Esophagus muscularis mucosa (tissue), 4 donors: ENCODE data around the gene LPIN2. TPM values are rescaled to one million over a fixed set of nuclear protein-coding genes. Genes with fewer than 3 reads are reported as not detected.

Experiments used
- DNase-seq: peaks from one replicate; pipeline ENCODE4 v3.0.0-alpha.2; 2017; ENCODE audit errors: extremely low spot score
- H3K27ac ChIP-seq, 4 donors: fragments of 200-600 bp; sonication (generic); replicated peaks in 1 of 4; 1 replicate in 3 of 4; 2 replicates in 1 of 4; pipeline ENCODE4 v1.5.1; 2016 to 2019; ENCODE audit warnings: mild to moderate bottlenecking in 1 of 4
- H3K27me3 ChIP-seq, 4 donors: fragments of 200-600 bp; sonication (generic); one replicate each; pipeline versions ENCODE4 v1.5.1 to v1.6.0; 2016 to 2019
- H3K36me3 ChIP-seq, 4 donors: fragments of 200-600 bp; sonication (generic); one replicate each; pipeline ENCODE4 v1.5.1; 2016 to 2019
- H3K4me1 ChIP-seq, 4 donors: fragments of 200-600 bp; sonication (generic); one replicate each; pipeline ENCODE4 v1.5.1; 2016 to 2019
- H3K4me3 ChIP-seq, 4 donors: fragments of 200-600 bp; sonication (generic); 1 replicate in 2 of 4; 2 replicates in 2 of 4; pipeline ENCODE4 v1.5.1; 2016 to 2019; ENCODE audit warnings: mild to moderate bottlenecking in 4 of 4, moderate library complexity in 1 of 4
- H3K9me3 ChIP-seq, 4 donors: fragments of 200-600 bp; sonication (generic); 1 replicate in 3 of 4; 2 replicates in 1 of 4; pipeline ENCODE4 v1.5.1; 2016 to 2019
- CTCF ChIP-seq, 3 experiments: fragments of 200-600 bp in 2 of 3; fragments of 450-650 bp in 1 of 3; sonication (generic) in 2 of 3; IDR thresholded peaks; one replicate each; pipeline ENCODE4 v1.5.1; 2017 to 2019; ENCODE audit warnings: antibody characterized with exemption in 3 of 3, mild to moderate bottlenecking in 2 of 3, moderate library complexity in 1 of 3
- EP300 ChIP-seq: sonication (generic); formaldehyde crosslinking; IDR thresholded peaks from one replicate; pipeline ENCODE4 v1.6.1; 2017; ENCODE audit warnings: antibody characterized with exemption
- POLR2A ChIP-seq: fragments of 450-650 bp; IDR thresholded peaks from one replicate; pipeline ENCODE4 v1.6.1; 2017; ENCODE audit warnings: antibody characterized with exemption, moderate library complexity, mild to moderate bottlenecking, low read depth
- POLR2AphosphoS5 ChIP-seq, 2 donors: sonication (generic); formaldehyde crosslinking; IDR thresholded peaks; one replicate each; pipeline ENCODE4 v1.6.1; 2017; ENCODE audit warnings: antibody characterized with exemption in 2 of 2
- WGBS: methylation state at CpG from one replicate; pipeline ENCODE4 v1.1.5; 2018; 5-methylcytosine and 5-hydroxymethylcytosine counted together
- intact Hi-C: fragments of 100-400 bp; cut with DNase I; formaldehyde crosslinking; loops from one replicate; pipeline ENCODE4 v1.15.1; 2023
- total RNA-seq, 4 donors: library from RNA; depleted of rRNA; stranded (reverse); fragments of >200 nt; gene quantifications; one replicate each; pipeline versions ENCODE4 v1.1.0 to v1.2.1, GENCODE V29; 2016

Gene LPIN2
- total RNA-seq, 4 donors from 2014 or later: 15.4 to 26.9 (median 24.8) TPM

- DNase-seq: no peak
- intact Hi-C loops: no loop called here
- Histone ChIP-seq H3K27me3 (no peaks in the 10 kb centered on the region), H3K36me3 (no peaks in the 10 kb centered on the region), H3K4me3 (no peak overlapping the region), H3K27ac (peak overlapping the region; percentile 56 to 70 (median 62)), H3K9me3 (no peaks in the 10 kb centered on the region), H3K4me1 (peaks cover 55 to 69% (median 64%) of the 10 kb centered on the region in 4 donors)
- 61% methylated on average over 3 of the region's 3 CpGs for WGBS
- TF ChIP-seq CTCF (IDR thresholded peaks at IDR 0.05) (no peak), POLR2A (no peak), POLR2AphosphoS5 (IDR thresholded peaks at IDR 0.05) (no peak), EP300 (no peak)
Observed at GRCh38 chr18:2969695-2970094, 43.2 kb downstream of the LPIN2 start.

GRCh38 chr18:2968606-2969005 lies 44.3 kb downstream of the LPIN2 start:
- Histone ChIP-seq H3K4me3 (no peak overlapping the region), H3K27me3 (no peaks in the 10 kb centered on the region), H3K27ac (peak overlapping the region; percentile 16 to 52 (median 50)), H3K9me3 (no peaks in the 10 kb centered on the region), H3K4me1 (peaks cover 55 to 68% (median 62%) of the 10 kb centered on the region in 4 donors), H3K36me3 (no peaks in the 10 kb centered on the region)
- DNase-seq: no peak
- TF ChIP-seq EP300: no peak
- TF ChIP-seq CTCF (IDR thresholded peaks at IDR 0.05): no peak
- no peak for TF ChIP-seq POLR2A
- 88% methylated on average over 1 of the region's 1 CpG for WGBS
- intact Hi-C loops: no loop called here

DNA sequence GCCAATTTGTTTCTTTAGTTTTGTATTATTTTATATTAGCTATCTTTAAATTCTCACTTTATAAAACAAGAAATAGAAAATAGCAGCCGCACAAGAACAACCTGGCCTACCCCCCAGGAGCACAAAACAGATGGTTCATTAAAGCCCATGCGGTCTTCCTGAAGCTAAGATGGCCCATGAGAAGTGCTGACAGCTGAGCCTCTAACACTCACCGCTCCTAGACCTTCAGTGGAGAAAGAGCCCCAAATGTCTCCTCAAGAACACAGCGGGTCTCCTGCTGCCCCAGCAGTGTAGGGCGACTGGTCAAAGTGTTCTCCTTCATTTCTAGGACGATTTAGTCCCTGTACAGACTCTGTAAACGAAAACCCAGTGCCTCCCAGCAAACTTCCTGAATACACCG lies 45.1 kb downstream of the LPIN2 start:
- Histone ChIP-seq H3K27ac (peak overlapping the region; percentile 16 to 52 (median 50)), H3K27me3 (no peaks in the 10 kb centered on the region), H3K36me3 (no peaks in the 10 kb centered on the region), H3K4me3 (no peak overlapping the region), H3K4me1 (peaks cover 48 to 68% (median 61%) of the 10 kb centered on the region in 4 donors), H3K9me3 (no peaks in the 10 kb centered on the region)
- 66% methylated on average over 8 of the region's 8 CpGs for WGBS
- TF ChIP-seq CTCF (IDR thresholded peaks at IDR 0.05) (no peak), POLR2AphosphoS5 (IDR thresholded peaks at IDR 0.05) (no peak), POLR2A (no peak)
- no peak for DNase-seq
- intact Hi-C loops: no loop called here

GRCh38 chr18:2967357-2967756 lies 45.6 kb downstream of the LPIN2 start:
- Histone ChIP-seq H3K4me1 (peaks cover 44 to 64% (median 59%) of the 10 kb centered on the region in 4 donors), H3K27ac (peak overlapping the region in 1 of 4 donors; percentile 16), H3K4me3 (no peak overlapping the region), H3K9me3 (no peaks in the 10 kb centered on the region), H3K36me3 (no peaks in the 10 kb centered on the region), H3K27me3 (no peaks in the 10 kb centered on the region)
- no peak for DNase-seq
- intact Hi-C loops: no loop called here
- 91% methylated on average over 11 of the region's 11 CpGs for WGBS
- TF ChIP-seq POLR2A (no peak), POLR2AphosphoS5 (IDR thresholded peaks at IDR 0.05) (no peak), CTCF (IDR thresholded peaks at IDR 0.05) (no peak), EP300 (no peak)

GRCh38 chr18:2966560-2966959 lies 46.4 kb downstream of the LPIN2 start:
- DNase-seq: no peak
- Histone ChIP-seq H3K27me3 (no peaks in the 10 kb centered on the region), H3K36me3 (no peaks in the 10 kb centered on the region), H3K9me3 (no peaks in the 10 kb centered on the region), H3K4me3 (no peak overlapping the region), H3K4me1 (peaks cover 44 to 63% (median 58%) of the 10 kb centered on the region in 4 donors), H3K27ac (no peak overlapping the region)
- no peak for TF ChIP-seq POLR2A
- TF ChIP-seq CTCF (IDR thresholded peaks at IDR 0.05): no peak
- no peak for TF ChIP-seq EP300
- no peak for TF ChIP-seq POLR2AphosphoS5 (IDR thresholded peaks at IDR 0.05)
- 96% methylated on average over 4 of the region's 4 CpGs for WGBS
- intact Hi-C loops: no loop called here
